Gastroesophageal sphincter (tissue), 3 donors: ENCODE data around the gene QKI.

ENCODE experiments used
- POLR2A ChIP-seq, 2 donors: fragments of 450-650 bp; IDR thresholded peaks; one replicate each; pipeline ENCODE4 v1.6.1; 2017; ENCODE audit warnings: antibody characterized with exemption in 2 of 2, mild to moderate bottlenecking in 2 of 2, moderate library complexity in 1 of 2
- POLR2AphosphoS5 ChIP-seq: sonication (generic); formaldehyde crosslinking; IDR thresholded peaks from one replicate; pipeline ENCODE4 v1.6.1; 2017; ENCODE audit warnings: antibody characterized with exemption
- TF ChIP-seq, protein P1 (sequence below), 4 experiments: fragments of 200-600 bp in 2 of 4; fragments of 450-650 bp in 2 of 4; sonication (generic) in 1 of 4; IDR thresholded peaks; one replicate each; pipeline ENCODE4 v1.5.1; 2017 to 2019; ENCODE audit warnings: antibody characterized with exemption in 4 of 4, mild to moderate bottlenecking in 2 of 4, moderate library complexity in 2 of 4

DNA sequence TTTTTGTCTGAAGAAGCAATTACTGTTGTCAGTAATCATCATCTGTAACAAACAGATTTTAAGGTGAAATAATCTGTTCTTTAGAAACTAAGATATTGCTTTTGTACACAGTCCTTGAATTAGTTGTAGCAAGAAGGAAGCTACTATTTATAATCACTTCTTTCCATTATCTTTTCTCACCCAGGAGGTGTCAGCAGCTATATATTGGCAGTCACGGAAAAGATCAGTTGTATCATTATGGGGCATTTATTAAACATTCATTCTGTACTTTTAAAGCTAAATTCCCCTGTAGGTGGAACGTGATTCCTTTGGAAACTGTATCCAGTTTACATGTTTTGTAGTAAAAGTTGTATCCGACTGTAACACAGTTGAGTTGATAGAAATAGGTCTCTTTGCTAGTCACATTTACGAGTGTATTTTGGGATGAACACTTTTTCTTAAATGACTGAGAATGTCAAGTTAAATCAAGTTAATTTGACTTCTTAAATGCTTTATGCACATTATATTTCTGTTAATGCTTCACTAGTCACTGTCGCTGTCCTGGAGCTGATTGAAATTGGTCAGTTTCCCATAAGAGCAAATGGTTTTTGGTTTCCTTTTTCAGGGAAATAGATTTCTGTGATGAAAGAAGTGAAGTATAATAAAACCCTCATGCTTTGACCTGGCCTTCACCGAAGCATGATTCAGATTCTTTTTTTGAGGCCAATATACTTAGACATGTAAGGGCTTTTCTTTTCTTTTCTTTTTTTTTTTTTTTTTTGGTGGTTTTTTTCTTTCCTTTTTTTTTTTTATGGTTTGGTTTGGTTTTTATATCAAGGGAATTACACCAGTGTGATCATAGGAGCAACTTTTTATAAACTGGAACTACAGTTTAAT lies 5.1 kb downstream of the QKI start:
- TF ChIP-seq, protein P1, sequence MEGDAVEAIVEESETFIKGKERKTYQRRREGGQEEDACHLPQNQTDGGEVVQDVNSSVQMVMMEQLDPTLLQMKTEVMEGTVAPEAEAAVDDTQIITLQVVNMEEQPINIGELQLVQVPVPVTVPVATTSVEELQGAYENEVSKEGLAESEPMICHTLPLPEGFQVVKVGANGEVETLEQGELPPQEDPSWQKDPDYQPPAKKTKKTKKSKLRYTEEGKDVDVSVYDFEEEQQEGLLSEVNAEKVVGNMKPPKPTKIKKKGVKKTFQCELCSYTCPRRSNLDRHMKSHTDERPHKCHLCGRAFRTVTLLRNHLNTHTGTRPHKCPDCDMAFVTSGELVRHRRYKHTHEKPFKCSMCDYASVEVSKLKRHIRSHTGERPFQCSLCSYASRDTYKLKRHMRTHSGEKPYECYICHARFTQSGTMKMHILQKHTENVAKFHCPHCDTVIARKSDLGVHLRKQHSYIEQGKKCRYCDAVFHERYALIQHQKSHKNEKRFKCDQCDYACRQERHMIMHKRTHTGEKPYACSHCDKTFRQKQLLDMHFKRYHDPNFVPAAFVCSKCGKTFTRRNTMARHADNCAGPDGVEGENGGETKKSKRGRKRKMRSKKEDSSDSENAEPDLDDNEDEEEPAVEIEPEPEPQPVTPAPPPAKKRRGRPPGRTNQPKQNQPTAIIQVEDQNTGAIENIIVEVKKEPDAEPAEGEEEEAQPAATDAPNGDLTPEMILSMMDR (IDR thresholded peaks at IDR 0.05) = no peak
- no peak for TF ChIP-seq POLR2AphosphoS5
- no peak for TF ChIP-seq POLR2A (IDR thresholded peaks at IDR 0.05)
